ENCODE data around the gene UVRAG.

Gene UVRAG

GRCh38 chr11:75789521-75789920, 25.5 kb upstream of the UVRAG start:
- no peak for DNase-seq (ENCODE audit: low spot score)
- in situ Hi-C loops (cut with MboI; ENCODE audit: low pct_unique_long_range_greater_than_20kb, low sequenced_read_pairs, unreplicated experiment): no loop called here
- TF ChIP-seq CTCF (IDR thresholded peaks at IDR 0.05; ENCODE audit: extremely low read depth, insufficient read depth, missing control alignments): no peak

GRCh38 chr11:75790986-75791385, 24.0 kb upstream of the UVRAG start:
- no peak for TF ChIP-seq CTCF (IDR thresholded peaks at IDR 0.05; ENCODE audit: extremely low read depth, insufficient read depth, missing control alignments)
- no peak for DNase-seq (ENCODE audit: low spot score)
- in situ Hi-C loops (cut with MboI; ENCODE audit: low pct_unique_long_range_greater_than_20kb, low sequenced_read_pairs, unreplicated experiment): no loop called here

GRCh38 chr11:75792127-75792731, 22.8 kb upstream of the UVRAG start:
- in situ Hi-C loops (cut with MboI; ENCODE audit: low pct_unique_long_range_greater_than_20kb, low sequenced_read_pairs, unreplicated experiment): no loop called here
- no peak for DNase-seq (ENCODE audit: low spot score)
- no peak for TF ChIP-seq CTCF (IDR thresholded peaks at IDR 0.05; ENCODE audit: extremely low read depth, insufficient read depth, missing control alignments)

GRCh38 chr11:75792997-75793800, 21.8 kb upstream of the UVRAG start:
- in situ Hi-C loops (cut with MboI; ENCODE audit: low pct_unique_long_range_greater_than_20kb, low sequenced_read_pairs, unreplicated experiment): no loop called here
- DNase-seq (ENCODE audit: low spot score): no peak
- TF ChIP-seq CTCF (IDR thresholded peaks at IDR 0.05; ENCODE audit: extremely low read depth, insufficient read depth, missing control alignments): no peak

- DNase-seq (ENCODE audit: low spot score): no peak
- TF ChIP-seq CTCF (IDR thresholded peaks at IDR 0.05; ENCODE audit: extremely low read depth, insufficient read depth, missing control alignments): no peak
- in situ Hi-C loops (cut with MboI; ENCODE audit: low pct_unique_long_range_greater_than_20kb, low sequenced_read_pairs, unreplicated experiment): no loop called here
These were observed 21.0 kb upstream of the UVRAG start for GRCh38 chr11:75793966-75794365.

GRCh38 chr11:75795276-75796090, 19.5 kb upstream of the UVRAG start:
- TF ChIP-seq CTCF (IDR thresholded peaks at IDR 0.05; ENCODE audit: extremely low read depth, insufficient read depth, missing control alignments): no peak
- in situ Hi-C loops (cut with MboI; ENCODE audit: low pct_unique_long_range_greater_than_20kb, low sequenced_read_pairs, unreplicated experiment): no loop called here
- DNase-seq (ENCODE audit: low spot score): no peak
